ENCODE measurements around the gene MIB1.
"Not testable (repeated sequence)": the region's sequence is repeated elsewhere in the genome, so short reads cannot be mapped to it uniquely, and the experiment has no call there.

Gene MIB1

GRCh38 chr18:21740538-21741311 is at the start of gene MIB1:
MIB1 (plus strand) TSS chr18:21740792; CDS start chr18:21741584, 792 bp downstream.
- peak; percentile 86 for DNase-seq (ENCODE audit: low spot score)

GRCh38 chr18:21693322-21693721 is 47.3 kb upstream of the MIB1 start:
- no peak for DNase-seq (ENCODE audit: low spot score)

- no peak for DNase-seq (ENCODE audit: low spot score)
Observed at GRCh38 chr18:21700528-21701075, 40.0 kb upstream of the MIB1 start.

- DNase-seq (ENCODE audit: low spot score), result no peak
Observed at GRCh38 chr18:21701621-21702020, 39.0 kb upstream of the MIB1 start.

- DNase-seq (ENCODE audit: low spot score), result no peak
Observed at GRCh38 chr18:21702602-21703001, 38.0 kb upstream of the MIB1 start.

- peak; percentile 49 for DNase-seq (ENCODE audit: low spot score)
Observed at GRCh38 chr18:21703241-21703820, 37.3 kb upstream of the MIB1 start.

GRCh38 chr18:21704603-21705364 is 35.8 kb upstream of the MIB1 start, which contains the start of gene ABHD3:
ABHD3 (minus strand) TSS chr18:21704774; CDS start chr18:21704665, 109 bp downstream.
- DNase-seq (ENCODE audit: low spot score), result peak; percentile 89

GRCh38 chr18:21706386-21706865 is 34.2 kb upstream of the MIB1 start:
- DNase-seq (ENCODE audit: low spot score), result no peak

- DNase-seq (ENCODE audit: low spot score), result not testable (repeated sequence)
Observed at GRCh38 chr18:21707130-21707529, 33.5 kb upstream of the MIB1 start.

GRCh38 chr18:21714474-21714873 is 26.1 kb upstream of the MIB1 start:
- DNase-seq (ENCODE audit: low spot score), result no peak

- no peak for DNase-seq (ENCODE audit: low spot score)
Observed at GRCh38 chr18:21722687-21723086, 17.9 kb upstream of the MIB1 start.

- no peak for DNase-seq (ENCODE audit: low spot score)
Observed at GRCh38 chr18:21725201-21725600, 15.4 kb upstream of the MIB1 start.

GRCh38 chr18:21727702-21728101 is 12.9 kb upstream of the MIB1 start:
- DNase-seq (ENCODE audit: low spot score), result no peak

- no peak for DNase-seq (ENCODE audit: low spot score)
Observed at GRCh38 chr18:21733011-21733410, 7.6 kb upstream of the MIB1 start.

GRCh38 chr18:21735452-21736015 is 5.1 kb upstream of the MIB1 start:
- no peak for DNase-seq (ENCODE audit: low spot score)

- not testable (repeated sequence) for DNase-seq (ENCODE audit: low spot score)
Observed at GRCh38 chr18:21736926-21737325, 3.7 kb upstream of the MIB1 start.

- peak; percentile 12 for DNase-seq (ENCODE audit: low spot score)
Observed at GRCh38 chr18:21739604-21740537, 721 bp upstream of the MIB1 start.

- DNase-seq (ENCODE audit: low spot score), result no peak
Observed at GRCh38 chr18:21741312-21741561, 645 bp downstream of the MIB1 start.

GRCh38 chr18:21741562-21742314 is 1.1 kb downstream of the MIB1 start:
- peak; percentile 12 for DNase-seq (ENCODE audit: low spot score)

GRCh38 chr18:21742315-21742687 is 1.7 kb downstream of the MIB1 start:
- DNase-seq (ENCODE audit: low spot score), result no peak
